ENCODE data around the gene PCDHB14.
"Not testable (repeated sequence)": the region's sequence is repeated elsewhere in the genome, so short reads cannot be mapped to it uniquely, and the experiment has no call there.

The PCDHB14 gene

GRCh38 chr5:141223112-141223783 is at the start of gene PCDHB14:
Gene PCDHB14, plus strand, starts transcription at chr5:141223343. Its CDS starts 163 bp downstream, at chr5:141223506.
- DNase-seq (ENCODE audit: low read depth in 1 of 2, low spot score in 1 of 2), result no peak

- DNase-seq (ENCODE audit: low read depth in 1 of 2, low spot score in 1 of 2), result not testable (repeated sequence)
Observed at GRCh38 chr5:141174291-141175104, 48.6 kb upstream of the PCDHB14 start.

DNA sequence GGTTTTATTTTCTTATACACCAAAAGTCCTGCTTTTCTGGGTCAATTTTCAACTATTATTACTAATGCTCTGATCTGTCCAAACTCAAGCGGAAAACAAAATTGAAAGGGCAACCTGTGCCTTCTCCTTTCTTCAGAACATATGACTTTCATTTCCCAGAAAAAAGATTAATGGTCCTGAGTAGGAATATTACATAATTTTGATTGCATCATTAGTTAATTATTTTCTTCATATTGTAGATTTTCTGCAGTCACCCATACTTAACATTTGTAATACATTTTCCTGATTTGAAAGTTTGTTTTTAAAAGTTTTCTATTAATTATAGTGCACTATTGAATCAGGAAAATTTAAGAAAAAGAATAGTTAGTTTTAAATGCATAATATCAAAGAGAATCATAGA is 47.2 kb upstream of the PCDHB14 start:
- no peak for DNase-seq (ENCODE audit: low read depth in 1 of 2, low spot score in 1 of 2)

DNA sequence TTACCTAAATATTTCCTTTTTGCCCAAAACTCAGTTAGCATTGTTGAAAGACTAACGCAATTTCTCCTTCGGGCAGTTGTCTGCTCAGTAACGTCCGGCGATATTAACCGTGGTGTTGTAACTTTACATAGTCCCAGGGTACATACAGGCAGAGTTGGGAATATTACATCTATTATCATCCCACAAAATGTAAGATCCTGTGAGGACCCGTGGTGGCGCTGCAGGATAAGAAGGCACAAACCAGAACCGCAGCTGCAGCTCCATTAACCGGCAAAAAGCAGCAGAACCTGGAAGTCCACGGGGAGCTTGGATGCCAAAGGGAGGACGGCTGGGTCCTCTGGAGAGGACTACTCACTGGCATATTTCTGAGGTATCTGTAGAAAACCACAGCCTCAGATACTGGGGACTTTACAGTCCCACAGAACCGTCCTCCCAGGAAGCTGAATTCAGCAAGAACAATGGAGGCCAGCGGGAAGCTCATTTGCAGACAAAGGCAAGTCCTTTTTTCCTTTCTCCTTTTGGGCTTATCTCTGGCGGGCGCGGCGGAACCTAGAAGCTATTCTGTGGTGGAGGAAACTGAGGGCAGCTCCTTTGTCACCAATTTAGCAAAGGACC is 45.5 kb upstream of the PCDHB14 start, which contains the start of gene PCDHB8:
PCDHB8 (plus strand) TSS at position 214 of the 615 bp plus-strand sequence; CDS start at position 459, 245 bp downstream.
- DNase-seq (ENCODE audit: low read depth in 1 of 2, low spot score in 1 of 2), result not testable (repeated sequence)

- DNase-seq (ENCODE audit: low read depth in 1 of 2, low spot score in 1 of 2), result not testable (repeated sequence)
Observed at GRCh38 chr5:141179371-141179770, 43.8 kb upstream of the PCDHB14 start.

GRCh38 chr5:141179876-141180275 is 43.3 kb upstream of the PCDHB14 start:
- DNase-seq (ENCODE audit: low read depth in 1 of 2, low spot score in 1 of 2), result not testable (repeated sequence)

DNA sequence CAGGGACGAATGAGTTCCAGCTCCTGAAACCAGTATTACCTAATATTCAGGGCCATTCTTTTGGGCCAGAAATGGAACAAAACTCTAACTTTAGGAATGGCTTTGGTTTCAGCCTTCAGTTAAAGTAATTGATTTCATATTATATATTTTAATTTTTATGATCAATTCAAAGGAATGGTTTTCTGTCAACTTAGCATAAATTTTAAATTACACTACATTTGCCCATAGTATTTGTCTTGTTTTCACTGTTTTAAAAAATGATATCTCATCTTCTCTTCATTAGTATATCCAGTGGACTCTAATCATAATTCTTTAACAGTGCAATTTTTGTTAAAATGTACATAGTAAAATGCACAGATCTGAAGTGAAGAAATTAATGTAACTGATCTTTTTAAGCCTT is 42.8 kb upstream of the PCDHB14 start:
- DNase-seq (ENCODE audit: low read depth in 1 of 2, low spot score in 1 of 2), result no peak

GRCh38 chr5:141182248-141182647 is 40.9 kb upstream of the PCDHB14 start, which contains the start of gene PCDHB16:
Gene PCDHB16, plus strand, starts transcription at chr5:141182387. Its CDS starts 173 bp downstream, at chr5:141182560.
- DNase-seq (ENCODE audit: low read depth in 1 of 2, low spot score in 1 of 2), result no peak

GRCh38 chr5:141184117-141184855 is 38.9 kb upstream of the PCDHB14 start:
- not testable (repeated sequence) for DNase-seq (ENCODE audit: low read depth in 1 of 2, low spot score in 1 of 2)

GRCh38 chr5:141186897-141187512 is 36.1 kb upstream of the PCDHB14 start, which contains the start of gene PCDHB9:
Gene PCDHB9, plus strand, starts transcription at chr5:141187161. Its CDS starts 158 bp downstream, at chr5:141187319.
- DNase-seq (ENCODE audit: low read depth in 1 of 2, low spot score in 1 of 2), result no peak

DNA sequence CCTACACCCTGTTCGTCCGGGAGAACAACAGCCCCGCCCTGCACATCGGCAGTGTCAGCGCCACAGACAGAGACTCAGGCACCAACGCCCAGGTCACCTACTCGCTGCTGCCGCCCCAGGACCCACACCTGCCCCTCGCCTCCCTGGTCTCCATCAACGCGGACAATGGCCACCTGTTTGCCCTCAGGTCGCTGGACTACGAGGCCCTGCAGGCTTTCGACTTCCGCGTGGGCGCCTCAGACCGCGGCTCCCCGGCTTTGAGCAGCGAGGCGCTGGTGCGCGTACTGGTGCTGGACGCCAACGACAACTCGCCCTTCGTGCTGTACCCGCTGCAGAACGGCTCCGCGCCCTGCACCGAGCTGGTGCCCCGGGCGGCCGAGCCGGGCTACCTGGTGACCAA is 34.5 kb upstream of the PCDHB14 start:
- DNase-seq (ENCODE audit: low read depth in 1 of 2, low spot score in 1 of 2), result not testable (repeated sequence)

DNA sequence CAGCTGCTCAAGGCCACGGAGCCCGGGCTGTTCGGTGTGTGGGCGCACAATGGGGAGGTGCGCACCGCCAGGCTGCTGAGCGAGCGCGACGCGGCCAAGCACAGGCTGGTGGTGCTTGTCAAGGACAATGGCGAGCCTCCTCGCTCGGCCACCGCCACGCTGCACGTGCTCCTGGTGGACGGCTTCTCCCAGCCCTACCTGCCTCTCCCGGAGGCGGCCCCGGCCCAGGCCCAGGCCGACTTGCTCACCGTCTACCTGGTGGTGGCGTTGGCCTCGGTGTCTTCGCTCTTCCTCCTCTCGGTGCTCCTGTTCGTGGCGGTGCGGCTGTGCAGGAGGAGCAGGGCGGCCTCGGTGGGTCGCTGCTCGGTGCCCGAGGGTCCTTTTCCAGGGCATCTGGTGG is 34.0 kb upstream of the PCDHB14 start:
- DNase-seq (ENCODE audit: low read depth in 1 of 2, low spot score in 1 of 2), result not testable (repeated sequence)

DNA sequence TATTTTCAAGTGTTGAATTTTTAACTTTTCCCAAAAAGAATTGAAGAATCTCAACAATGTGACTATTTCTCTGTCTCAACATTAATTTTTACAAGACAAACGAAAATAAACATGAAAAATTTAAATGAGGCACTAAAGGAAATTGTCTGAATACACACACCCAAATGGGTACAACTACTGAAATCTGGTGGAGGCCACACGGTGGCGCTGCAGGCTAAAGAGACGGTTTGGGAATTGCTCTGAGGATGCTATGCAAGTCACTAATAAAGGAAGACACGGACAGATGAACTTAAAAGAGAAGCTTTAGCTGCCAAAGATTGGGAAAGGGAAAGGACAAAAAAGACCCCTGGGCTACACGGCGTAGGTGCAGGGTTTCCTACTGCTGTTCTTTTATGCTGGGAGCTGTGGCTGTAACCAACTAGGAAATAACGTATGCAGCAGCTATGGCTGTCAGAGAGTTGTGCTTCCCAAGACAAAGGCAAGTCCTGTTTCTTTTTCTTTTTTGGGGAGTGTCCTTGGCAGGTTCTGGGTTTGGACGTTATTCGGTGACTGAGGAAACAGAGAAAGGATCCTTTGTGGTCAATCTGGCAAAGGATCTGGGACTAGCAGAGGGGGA is 30.9 kb upstream of the PCDHB14 start, which contains the start of gene PCDHB10:
PCDHB10 (plus strand) TSS at position 244 of the 616 bp plus-strand sequence; CDS start at position 444, 200 bp downstream.
- no peak for DNase-seq (ENCODE audit: low read depth in 1 of 2, low spot score in 1 of 2)

- not testable (repeated sequence) for DNase-seq (ENCODE audit: low read depth in 1 of 2, low spot score in 1 of 2)
Observed at GRCh38 chr5:141194332-141194731, 28.8 kb upstream of the PCDHB14 start.

- no peak for DNase-seq (ENCODE audit: low read depth in 1 of 2, low spot score in 1 of 2)
Observed at GRCh38 chr5:141196363-141196762, 26.8 kb upstream of the PCDHB14 start.

GRCh38 chr5:141199359-141200235 is 23.5 kb upstream of the PCDHB14 start, which contains the start of gene PCDHB11:
Gene PCDHB11, plus strand, starts transcription at chr5:141199627. Its CDS starts 148 bp downstream, at chr5:141199775.
- no peak for DNase-seq (ENCODE audit: low read depth in 1 of 2, low spot score in 1 of 2)

DNA sequence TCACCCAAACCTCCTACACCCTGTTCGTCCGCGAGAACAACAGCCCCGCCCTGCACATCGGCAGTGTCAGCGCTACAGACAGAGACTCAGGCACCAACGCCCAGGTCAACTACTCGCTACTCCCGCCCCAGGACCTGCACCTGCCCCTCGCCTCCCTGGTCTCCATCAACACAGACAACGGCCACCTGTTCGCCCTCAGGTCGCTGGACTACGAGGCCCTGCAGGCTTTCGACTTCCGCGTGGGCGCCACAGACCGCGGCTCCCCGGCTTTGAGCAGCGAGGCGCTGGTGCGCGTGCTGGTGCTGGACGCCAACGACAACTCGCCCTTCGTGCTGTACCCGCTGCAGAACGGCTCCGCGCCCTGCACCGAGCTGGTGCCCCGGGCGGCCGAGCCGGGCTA is 22.0 kb upstream of the PCDHB14 start:
- not testable (repeated sequence) for DNase-seq (ENCODE audit: low read depth in 1 of 2, low spot score in 1 of 2)

DNA sequence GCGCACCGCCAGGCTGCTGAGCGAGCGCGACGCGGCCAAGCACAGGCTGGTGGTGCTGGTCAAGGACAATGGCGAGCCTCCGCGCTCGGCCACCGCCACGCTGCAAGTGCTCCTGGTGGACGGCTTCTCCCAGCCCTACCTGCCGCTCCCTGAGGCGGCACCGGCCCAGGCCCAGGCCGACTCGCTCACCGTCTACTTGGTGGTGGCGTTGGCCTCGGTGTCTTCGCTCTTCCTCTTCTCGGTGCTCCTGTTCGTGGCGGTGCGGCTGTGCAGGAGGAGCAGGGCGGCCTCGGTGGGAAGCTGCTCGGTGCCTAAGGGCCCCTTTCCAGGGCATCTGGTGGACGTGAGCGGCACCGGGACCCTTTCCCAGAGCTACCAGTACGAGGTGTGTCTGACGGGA is 21.5 kb upstream of the PCDHB14 start:
- not testable (repeated sequence) for DNase-seq (ENCODE audit: low read depth in 1 of 2, low spot score in 1 of 2)

DNA sequence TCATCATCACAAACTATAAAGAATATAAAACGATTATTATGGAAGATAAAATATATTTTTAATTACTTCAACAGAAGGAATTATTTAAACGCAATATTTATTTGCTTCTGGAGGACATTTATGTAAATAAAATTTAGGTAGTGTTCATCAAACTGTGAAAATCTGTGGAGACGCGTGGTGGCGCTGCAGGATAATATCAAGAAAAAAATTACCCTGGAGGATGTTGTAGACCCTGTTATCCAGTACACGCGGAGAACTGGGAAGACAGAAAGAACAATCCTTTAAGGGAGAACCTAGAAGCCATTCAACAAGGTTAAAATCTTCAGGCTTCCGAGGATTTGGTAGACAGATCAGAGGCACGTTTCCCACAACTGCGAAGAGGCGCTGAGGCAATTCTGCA is 14.7 kb upstream of the PCDHB14 start, which contains the start of gene PCDHB12:
PCDHB12 (plus strand) TSS at position 242 of the 400 bp plus-strand sequence. CDS start 189 bp downstream, outside the sequence.
- no peak for DNase-seq (ENCODE audit: low read depth in 1 of 2, low spot score in 1 of 2)
